Activated CD4-positive, alpha-beta T cell treated with anti-CD3 and anti-CD28 coated beads, Interleukin-2, amount 50 U/mL, for 4 hours (primary cell): ENCODE measurements around the gene SMYD3.

Experiments used
- DNase-seq, 2 experiments: peaks; one replicate each; pipeline ENCODE4 v3.0.0-alpha.2; 2020

Gene SMYD3

DNA sequence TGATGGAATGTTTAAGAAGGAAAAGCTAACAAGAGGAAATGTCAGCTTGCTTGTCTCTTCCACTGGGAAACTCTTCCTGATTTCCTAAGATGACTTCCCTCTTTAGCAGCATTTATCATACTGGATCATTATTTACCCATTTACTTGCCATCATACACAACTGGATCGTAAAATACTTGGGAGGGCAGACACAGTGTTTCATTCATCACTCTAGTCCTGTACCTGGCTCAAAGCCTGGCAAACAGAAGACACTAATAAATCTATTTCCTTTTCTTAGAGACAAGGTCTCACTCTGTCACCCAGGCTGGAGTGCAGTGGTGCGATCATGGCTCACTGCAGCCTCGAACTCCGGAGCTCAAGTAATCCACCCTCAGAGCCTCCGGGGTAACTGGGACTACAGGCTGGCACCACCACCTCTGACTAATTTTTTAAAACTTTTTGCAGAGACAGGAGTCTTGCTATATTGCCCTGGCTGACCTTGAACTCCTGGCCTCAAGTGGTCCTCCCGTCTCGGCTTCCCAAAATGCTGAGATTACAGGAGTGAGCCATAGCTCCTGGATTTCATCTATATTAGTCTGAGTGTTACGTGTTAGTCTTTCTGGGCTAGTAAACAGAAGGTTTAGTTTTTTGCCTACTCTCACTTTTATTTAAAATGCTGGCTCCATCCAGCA, 574.6 kb downstream of the SMYD3 start:
- DNase-seq: no peak

DNA sequence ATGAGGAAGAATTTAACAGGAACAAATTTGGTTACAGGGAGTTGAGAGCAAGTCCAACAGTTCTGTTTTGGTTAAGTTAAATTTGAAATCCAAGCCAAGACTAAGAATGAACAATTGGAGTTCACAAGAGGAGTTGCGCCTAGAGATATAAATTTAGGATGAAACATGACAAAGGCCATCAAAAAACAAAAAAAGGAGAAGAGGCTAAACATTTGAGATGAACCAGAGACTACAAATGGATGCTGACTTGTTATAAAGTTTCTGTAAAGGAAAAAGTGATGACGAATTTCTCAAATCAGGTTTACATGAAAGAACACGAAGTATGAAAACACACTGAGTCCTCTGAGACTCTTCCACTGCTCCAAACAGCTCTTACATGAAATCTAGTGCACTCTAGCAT, 575.6 kb downstream of the SMYD3 start:
- DNase-seq: no peak

DNA sequence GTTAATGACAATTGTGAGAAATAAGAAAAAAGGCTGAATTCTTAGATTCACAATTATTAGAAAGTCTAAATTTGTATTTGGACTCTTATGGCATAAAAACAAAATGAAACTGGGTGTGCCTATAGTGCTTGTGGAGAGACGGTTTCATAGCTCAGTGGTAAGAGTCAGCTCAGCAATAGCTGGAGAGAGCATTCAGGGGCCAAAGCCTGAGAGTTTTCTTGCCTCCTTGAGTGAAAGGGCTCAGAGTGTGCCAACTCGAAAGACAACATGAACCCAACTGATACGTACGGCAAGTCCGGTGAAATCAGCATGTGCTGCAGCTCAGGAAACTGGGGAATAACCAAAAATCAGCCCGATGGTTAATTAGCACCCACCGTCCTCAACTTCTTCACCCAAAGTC, 577.9 kb downstream of the SMYD3 start:
- DNase-seq: no peak

DNA sequence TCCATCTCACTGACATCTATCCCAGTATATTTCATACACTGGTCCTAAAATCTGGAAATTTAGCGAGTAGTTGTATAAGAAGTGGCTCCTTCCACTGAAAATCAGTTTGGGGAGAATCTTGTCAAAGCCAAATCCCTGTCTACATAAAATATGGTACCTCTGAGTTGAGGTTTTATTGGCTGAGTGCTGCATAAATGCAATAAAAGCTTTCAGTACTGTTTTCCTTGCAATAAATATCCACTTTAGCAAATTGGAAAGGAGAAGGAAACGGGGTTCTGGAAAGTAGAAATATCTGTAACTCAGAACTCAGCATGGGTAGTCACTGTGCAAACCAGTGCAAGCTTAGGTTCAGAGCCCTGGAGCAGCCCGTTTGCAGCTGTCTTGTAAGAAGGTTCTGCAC, 580.2 kb downstream of the SMYD3 start:
- no peak for DNase-seq

- no peak for DNase-seq
These were observed 583.9 kb downstream of the SMYD3 start for GRCh38 chr1:245923215-245923614.

DNA sequence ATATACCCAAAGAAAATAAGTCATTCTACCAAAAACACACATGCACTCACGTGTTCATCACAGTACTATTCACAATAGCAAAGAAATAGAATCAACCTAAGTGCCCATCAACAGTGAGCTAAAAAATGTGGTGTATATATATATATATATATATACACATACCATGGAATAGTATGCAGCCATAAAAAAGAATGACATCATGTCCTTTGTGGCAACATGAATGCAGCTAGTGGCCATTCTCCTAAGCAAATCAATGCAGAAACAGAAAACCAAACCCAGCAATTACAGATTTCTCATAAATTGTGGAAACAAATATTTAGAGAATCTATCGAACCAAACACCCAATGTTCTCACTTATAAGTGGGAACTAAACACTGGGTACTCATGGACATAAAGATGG, 585.7 kb downstream of the SMYD3 start:
- DNase-seq: no peak

GRCh38 chr1:245917403-245917802, 589.7 kb downstream of the SMYD3 start:
- no peak for DNase-seq

DNA sequence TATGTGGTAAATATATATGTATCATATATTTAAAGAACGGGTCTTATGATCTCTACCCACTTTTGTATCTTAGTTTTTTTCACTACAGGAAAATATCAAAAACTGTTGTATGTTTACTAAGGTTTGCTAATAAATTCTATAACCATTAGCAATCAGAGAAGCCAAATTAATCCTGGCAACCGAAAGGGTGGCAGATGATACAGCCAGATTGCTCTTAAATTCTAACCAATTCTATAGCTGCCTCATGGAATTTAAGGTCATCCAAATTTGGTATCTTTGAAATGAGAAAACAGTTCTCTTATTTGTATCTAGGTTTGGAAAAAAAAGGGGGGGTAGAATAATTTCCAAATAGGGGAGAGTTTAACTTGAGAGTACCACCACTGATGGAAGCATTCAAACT, 591.2 kb downstream of the SMYD3 start:
- DNase-seq: no peak

- DNase-seq: no peak
These were observed 591.7 kb downstream of the SMYD3 start for GRCh38 chr1:245915406-245915805.

DNA sequence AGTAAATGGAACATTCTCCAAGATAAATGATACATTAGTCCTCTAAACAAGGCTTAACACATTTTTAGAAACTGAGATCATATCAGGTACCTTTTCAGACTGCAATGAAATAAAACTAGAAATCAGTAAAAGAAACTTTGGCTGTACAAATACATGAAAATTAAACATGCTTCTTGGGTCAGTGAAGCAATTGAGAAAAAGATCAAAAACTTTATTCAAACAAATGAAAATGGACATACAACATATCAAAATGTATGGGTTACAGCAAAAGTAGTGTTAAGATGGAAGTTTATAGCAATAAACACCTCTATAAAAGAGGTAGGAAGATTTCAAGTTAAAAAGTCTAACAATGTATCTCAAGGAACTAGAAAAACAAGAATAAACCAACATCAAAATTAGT, 598.5 kb downstream of the SMYD3 start:
- no peak for DNase-seq

- DNase-seq: no peak
These were observed 600.9 kb downstream of the SMYD3 start for GRCh38 chr1:245906207-245906606.

- no peak for DNase-seq
These were observed 603.2 kb downstream of the SMYD3 start for GRCh38 chr1:245903851-245904250.

- DNase-seq: no peak
These were observed 605.5 kb downstream of the SMYD3 start for GRCh38 chr1:245901565-245901964.

GRCh38 chr1:245901037-245901436, 606.0 kb downstream of the SMYD3 start:
- no peak for DNase-seq

DNA sequence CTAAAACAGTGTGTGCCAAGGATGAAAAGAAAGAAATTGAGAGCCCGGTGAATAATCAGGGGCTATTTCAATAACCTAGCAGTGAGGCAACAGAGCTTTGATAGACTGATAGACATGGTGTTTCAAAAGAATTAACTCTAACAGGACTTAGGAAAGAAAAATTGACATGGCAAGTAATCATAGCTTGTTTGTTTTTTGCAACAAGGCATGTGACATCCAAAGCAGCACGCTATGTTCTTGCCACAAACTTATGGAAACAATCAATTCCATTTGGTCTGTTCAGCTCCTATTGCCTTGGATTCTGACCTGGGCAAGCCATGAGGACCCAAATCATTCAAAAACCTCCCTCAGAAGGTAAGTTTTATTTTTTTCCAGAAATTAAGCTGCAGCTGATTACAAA, 608.5 kb downstream of the SMYD3 start:
- no peak for DNase-seq

- DNase-seq: no peak
These were observed 610.8 kb downstream of the SMYD3 start for GRCh38 chr1:245896258-245896657.

- DNase-seq: no peak
These were observed 611.6 kb downstream of the SMYD3 start for GRCh38 chr1:245895455-245895959.

- no peak for DNase-seq
These were observed 612.2 kb downstream of the SMYD3 start for GRCh38 chr1:245894843-245895242.

GRCh38 chr1:245893025-245893424, 614.1 kb downstream of the SMYD3 start:
- DNase-seq: no peak

DNA sequence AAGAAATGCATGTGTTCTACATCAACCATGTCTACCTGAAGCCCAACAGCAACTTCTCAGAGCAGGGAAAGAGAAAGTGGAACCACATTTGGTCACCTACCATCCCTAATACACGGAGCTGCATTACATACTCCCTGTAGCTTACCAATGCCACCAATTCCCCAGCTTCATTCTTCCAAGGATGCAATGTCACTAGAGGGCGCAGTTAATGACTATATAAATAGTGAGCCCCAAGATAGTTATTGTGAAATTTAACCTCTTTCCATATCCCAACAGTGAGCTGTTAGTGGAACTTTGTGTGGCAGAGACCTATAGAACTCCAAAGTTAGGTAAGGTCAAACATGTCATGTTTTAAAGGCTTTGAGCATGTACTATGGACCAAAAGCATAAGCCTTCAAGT, 618.3 kb downstream of the SMYD3 start:
- DNase-seq: no peak

GRCh38 chr1:245887829-245888228, 619.2 kb downstream of the SMYD3 start:
- no peak for DNase-seq

- DNase-seq: no peak
These were observed 625.2 kb downstream of the SMYD3 start for GRCh38 chr1:245881767-245882391.

DNA sequence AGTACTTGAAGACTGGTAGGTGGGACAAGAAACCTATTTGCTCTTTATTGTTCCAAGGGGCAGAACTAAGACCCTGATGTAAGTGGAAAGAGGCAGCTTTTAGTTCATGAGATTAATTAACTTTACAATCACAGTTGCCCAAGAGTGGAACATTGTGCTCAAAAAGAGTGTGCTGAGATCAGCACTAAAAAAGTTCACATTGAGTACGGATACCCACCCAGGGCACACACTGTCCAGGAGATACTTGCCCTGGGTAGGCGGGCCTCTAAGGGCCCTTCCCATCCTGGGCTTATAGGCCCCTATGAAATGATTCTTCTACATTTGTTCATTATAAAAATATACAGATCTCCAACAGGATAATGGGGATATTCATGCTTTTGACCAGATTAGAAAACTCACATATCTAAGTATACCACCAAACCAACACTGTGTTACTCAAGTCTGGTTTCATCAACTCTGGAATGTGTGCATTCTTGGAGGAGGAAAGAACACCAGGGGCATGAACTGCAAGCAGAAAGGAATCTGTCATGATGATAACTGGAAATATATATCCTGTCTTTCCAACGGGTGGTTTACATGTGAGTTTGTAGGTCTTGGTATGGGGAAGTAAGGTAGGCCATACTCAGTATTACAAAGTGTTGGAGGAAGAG, 626.2 kb downstream of the SMYD3 start:
- DNase-seq: no peak

- no peak for DNase-seq
These were observed 628.0 kb downstream of the SMYD3 start for GRCh38 chr1:245879091-245879490.
